SK-N-MC (cell line): Measurements from ENCODE around the gene ACOX1.

Experiments
- EZH2 ChIP-seq: fragments of 200-600 bp; sonication (generic); IDR thresholded peaks from one replicate; pipeline ENCODE4 v1.6.1; 2017; ENCODE audit warnings: antibody characterized with exemption
- FOXP2 ChIP-seq: optimal IDR thresholded peaks from 2 replicates; pipeline ENCODE3; 2011; ENCODE audit warnings: mild to moderate bottlenecking, moderate library complexity; ENCODE audit not compliant: insufficient read depth; ENCODE audit errors: extremely low read length, control extremely low read depth
- POLR2AphosphoS5 ChIP-seq: IDR thresholded peaks from 2 replicates; pipeline ENCODE4 v1.6.1; 2012; ENCODE audit warnings: mild to moderate bottlenecking, low read depth, low read length, borderline replicate concordance

- no peak for TF ChIP-seq EZH2
- TF ChIP-seq POLR2AphosphoS5, result no peak
- no peak for TF ChIP-seq FOXP2
Observed at GRCh38 chr17:75985986-75986385, 7.0 kb upstream of the ACOX1 start.
